Sigmoid colon (tissue), 4 donors: Measurements from ENCODE around the gene IQSEC3.

Experiments
- CTCF ChIP-seq, 4 experiments: fragments of 450-650 bp in 3 of 4; fragments of 200-600 bp in 1 of 4; IDR thresholded peaks; one replicate each; pipeline ENCODE4 v1.5.1; 2016 to 2019; ENCODE audit warnings: antibody characterized with exemption in 4 of 4, mild to moderate bottlenecking in 3 of 4, moderate library complexity in 2 of 4
- EP300 ChIP-seq, 4 donors: sonication (generic); formaldehyde crosslinking; IDR thresholded peaks; one replicate each; pipeline ENCODE4 v1.6.1; 2017; ENCODE audit warnings: antibody characterized with exemption in 4 of 4

- TF ChIP-seq EP300 (IDR thresholded peaks at IDR 0.05) (no peak), CTCF (IDR thresholded peaks at IDR 0.05) (no peak)
These were observed 51.3 kb downstream of the IQSEC3 start for GRCh38 chr12:117816-118345.
